ENCODE data around the gene GDNF.
"Not testable (repeated sequence)": the region's sequence is repeated elsewhere in the genome, so short reads cannot be mapped to it uniquely, and the experiment has no call there.

Gene GDNF

GRCh38 chr5:37787742-37788141, 52.1 kb downstream of the GDNF start:
- in situ Hi-C loops (cut with MboI; ENCODE audit: low sequenced_read_pairs): no loop called here

GRCh38 chr5:37786862-37787519, 52.9 kb downstream of the GDNF start:
- in situ Hi-C loops (cut with MboI; ENCODE audit: low sequenced_read_pairs): no loop called here

- in situ Hi-C loops (cut with MboI; ENCODE audit: low sequenced_read_pairs): no loop called here
Measured at GRCh38 chr5:37786416-37786815, 53.4 kb downstream of the GDNF start.

- in situ Hi-C loops (cut with MboI; ENCODE audit: low sequenced_read_pairs): not testable (repeated sequence)
Measured at GRCh38 chr5:37781409-37781808, 58.4 kb downstream of the GDNF start.

- in situ Hi-C loops (cut with MboI; ENCODE audit: low sequenced_read_pairs): no loop called here
Measured at GRCh38 chr5:37777432-37778130, 62.3 kb downstream of the GDNF start.

GRCh38 chr5:37776826-37777225, 63.0 kb downstream of the GDNF start:
- in situ Hi-C loops (cut with MboI; ENCODE audit: low sequenced_read_pairs): no loop called here

GRCh38 chr5:37774912-37775483, 64.8 kb downstream of the GDNF start:
- in situ Hi-C loops (cut with MboI; ENCODE audit: low sequenced_read_pairs): no loop called here

GRCh38 chr5:37773809-37774208, 66.0 kb downstream of the GDNF start:
- in situ Hi-C loops (cut with MboI; ENCODE audit: low sequenced_read_pairs): no loop called here

- in situ Hi-C loops (cut with MboI; ENCODE audit: low sequenced_read_pairs): no loop called here
Measured at GRCh38 chr5:37772255-37772654, 67.6 kb downstream of the GDNF start.

- in situ Hi-C loops (cut with MboI; ENCODE audit: low sequenced_read_pairs): no loop called here
Measured at GRCh38 chr5:37771731-37772130, 68.1 kb downstream of the GDNF start.

- in situ Hi-C loops (cut with MboI; ENCODE audit: low sequenced_read_pairs): no loop called here
Measured at GRCh38 chr5:37771203-37771611, 68.6 kb downstream of the GDNF start.

GRCh38 chr5:37770786-37771185, 69.1 kb downstream of the GDNF start:
- in situ Hi-C loops (cut with MboI; ENCODE audit: low sequenced_read_pairs): no loop called here

- in situ Hi-C loops (cut with MboI; ENCODE audit: low sequenced_read_pairs): no loop called here
Measured at GRCh38 chr5:37769840-37770239, 70.0 kb downstream of the GDNF start.

GRCh38 chr5:37769108-37769507, 70.7 kb downstream of the GDNF start:
- in situ Hi-C loops (cut with MboI; ENCODE audit: low sequenced_read_pairs): no loop called here

GRCh38 chr5:37768371-37768770, 71.5 kb downstream of the GDNF start:
- in situ Hi-C loops (cut with MboI; ENCODE audit: low sequenced_read_pairs): no loop called here

- in situ Hi-C loops (cut with MboI; ENCODE audit: low sequenced_read_pairs): no loop called here
Measured at GRCh38 chr5:37767961-37768360, 71.9 kb downstream of the GDNF start.

GRCh38 chr5:37767251-37767650, 72.6 kb downstream of the GDNF start:
- in situ Hi-C loops (cut with MboI; ENCODE audit: low sequenced_read_pairs): no loop called here
